ENCODE data around the gene BIRC5. TPM values are rescaled to one million over a fixed set of nuclear protein-coding genes. Genes with fewer than 3 reads are reported as not detected.
"Not testable (repeated sequence)": the region's sequence is repeated elsewhere in the genome, so short reads cannot be mapped to it uniquely, and the experiment has no call there.

Gene BIRC5
- total RNA-seq, 1 donor, result 0.21 TPM

- no peaks in the 10 kb centered on the region for H3K27me3 ChIP-seq (ENCODE audit: insufficient read depth, low read length)
- H3K4me1 ChIP-seq (ENCODE audit: insufficient read depth, low read length), result peaks cover 64% of the 10 kb centered on the region
- peak overlapping the region; percentile 12 for H3K4me3 ChIP-seq (ENCODE audit: low read length)
- no peaks in the 10 kb centered on the region for H3K9me3 ChIP-seq (ENCODE audit: low read depth, low read length)
Measured at GRCh38 chr17:78252111-78252634, 38.1 kb downstream of the BIRC5 start.

GRCh38 chr17:78252701-78253635 is 38.9 kb downstream of the BIRC5 start:
- Histone ChIP-seq H3K4me1 (ENCODE audit: insufficient read depth, low read length) (peaks cover 72% of the 10 kb centered on the region), H3K27me3 (ENCODE audit: insufficient read depth, low read length) (no peaks in the 10 kb centered on the region), H3K9me3 (ENCODE audit: low read depth, low read length) (no peaks in the 10 kb centered on the region), H3K4me3 (ENCODE audit: low read length) (no peak overlapping the region)

DNA sequence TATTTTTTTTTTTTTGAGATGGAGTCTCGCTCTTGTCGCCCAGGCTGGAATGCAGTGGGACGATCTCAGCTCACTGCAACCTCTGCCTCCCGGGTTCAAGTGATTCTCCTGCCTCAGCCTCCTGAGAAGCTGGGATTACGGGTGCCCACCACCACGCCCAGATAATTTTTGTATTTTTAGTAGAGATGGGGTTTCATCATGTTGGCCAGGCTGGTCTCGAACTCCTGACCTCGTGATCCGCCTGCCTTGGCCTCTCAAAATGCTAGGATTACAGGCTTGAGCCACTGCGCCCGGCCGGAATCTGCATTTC is 39.5 kb downstream of the BIRC5 start:
- H3K4me3 ChIP-seq (ENCODE audit: low read length); H3K27me3 ChIP-seq (ENCODE audit: insufficient read depth, low read length); H3K9me3 ChIP-seq (ENCODE audit: low read depth, low read length): not testable (repeated sequence)
- H3K4me1 ChIP-seq (ENCODE audit: insufficient read depth, low read length), result peaks cover 78% of the 10 kb centered on the region

GRCh38 chr17:78253946-78254672 is 40.1 kb downstream of the BIRC5 start:
- no peaks in the 10 kb centered on the region for H3K9me3 ChIP-seq (ENCODE audit: low read depth, low read length)
- H3K4me1 ChIP-seq (ENCODE audit: insufficient read depth, low read length), result peaks cover 82% of the 10 kb centered on the region
- peak overlapping the region; percentile 80 for H3K4me3 ChIP-seq (ENCODE audit: low read length)
- no peaks in the 10 kb centered on the region for H3K27me3 ChIP-seq (ENCODE audit: insufficient read depth, low read length)

- H3K4me1 ChIP-seq (ENCODE audit: insufficient read depth, low read length), result peaks cover 90% of the 10 kb centered on the region
- H3K9me3 ChIP-seq (ENCODE audit: low read depth, low read length), result no peaks in the 10 kb centered on the region
- H3K4me3 ChIP-seq (ENCODE audit: low read length), result no peak overlapping the region
- no peaks in the 10 kb centered on the region for H3K27me3 ChIP-seq (ENCODE audit: insufficient read depth, low read length)
Measured at GRCh38 chr17:78255029-78255656, 41.1 kb downstream of the BIRC5 start.

- no peaks in the 10 kb centered on the region for H3K9me3 ChIP-seq (ENCODE audit: low read depth, low read length)
- H3K4me3 ChIP-seq (ENCODE audit: low read length), result no peak overlapping the region
- peaks cover 90% of the 10 kb centered on the region for H3K4me1 ChIP-seq (ENCODE audit: insufficient read depth, low read length)
- H3K27me3 ChIP-seq (ENCODE audit: insufficient read depth, low read length), result no peaks in the 10 kb centered on the region
Measured at GRCh38 chr17:78255953-78256706, 42.1 kb downstream of the BIRC5 start.

DNA sequence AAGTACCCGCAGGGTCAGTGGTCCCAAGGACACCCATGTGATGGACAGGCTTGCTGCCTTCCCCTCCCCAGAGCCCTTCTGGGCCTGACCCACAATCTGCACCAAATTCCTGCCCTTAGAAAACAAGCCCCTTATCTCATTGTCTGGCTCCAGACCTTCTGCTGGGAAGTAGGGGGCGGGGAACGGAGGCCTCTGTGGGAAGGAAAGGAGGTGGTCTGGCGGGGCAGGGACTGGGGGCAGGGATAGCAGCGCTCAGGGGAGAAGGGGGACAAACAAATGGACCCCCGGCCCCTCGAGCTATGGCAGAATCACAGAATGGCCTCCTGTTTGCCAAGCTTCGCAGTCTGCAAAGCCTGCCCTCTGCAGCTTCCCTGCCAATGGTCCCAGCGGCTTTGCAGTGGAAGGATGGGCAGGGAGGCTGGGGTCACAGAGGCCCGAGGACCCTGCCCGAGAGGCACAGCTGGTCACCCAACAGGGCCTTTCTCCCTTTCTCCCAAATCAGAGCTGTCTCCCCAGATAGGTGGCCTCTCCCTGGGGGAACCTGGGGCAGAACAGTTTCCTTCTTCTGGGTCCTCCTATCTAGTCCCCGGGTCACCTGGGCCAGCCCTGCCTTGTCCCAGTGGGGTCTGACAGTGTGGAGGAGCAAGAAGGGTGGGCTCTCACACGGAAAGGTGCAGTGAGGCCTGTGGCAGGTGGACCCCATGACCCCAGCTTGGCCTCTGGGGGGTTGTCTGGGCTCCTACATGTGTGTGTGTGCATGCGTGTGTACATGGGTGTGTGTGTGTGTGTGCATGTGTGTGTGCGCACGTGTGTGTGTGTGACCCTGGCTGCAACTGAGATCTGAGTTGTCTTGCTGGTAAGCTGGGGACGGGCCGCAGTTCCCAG is 42.9 kb downstream of the BIRC5 start:
- Histone ChIP-seq H3K4me1 (ENCODE audit: insufficient read depth, low read length) (peaks cover 88% of the 10 kb centered on the region), H3K9me3 (ENCODE audit: low read depth, low read length) (no peaks in the 10 kb centered on the region), H3K27me3 (ENCODE audit: insufficient read depth, low read length) (no peaks in the 10 kb centered on the region), H3K4me3 (ENCODE audit: low read length) (no peak overlapping the region)

GRCh38 chr17:78257810-78258322 is 43.8 kb downstream of the BIRC5 start:
- Histone ChIP-seq H3K9me3 (ENCODE audit: low read depth, low read length) (no peaks in the 10 kb centered on the region), H3K4me1 (ENCODE audit: insufficient read depth, low read length) (peaks cover 90% of the 10 kb centered on the region), H3K4me3 (ENCODE audit: low read length) (no peak overlapping the region)

GRCh38 chr17:78258323-78259191 is 44.5 kb downstream of the BIRC5 start:
- H3K9me3 ChIP-seq (ENCODE audit: low read depth, low read length), result no peaks in the 10 kb centered on the region
- no peaks in the 10 kb centered on the region for H3K27me3 ChIP-seq (ENCODE audit: insufficient read depth, low read length)
- peaks cover 91% of the 10 kb centered on the region for H3K4me1 ChIP-seq (ENCODE audit: insufficient read depth, low read length)
- peak overlapping the region; percentile 15 for H3K4me3 ChIP-seq (ENCODE audit: low read length)

More at GRCh38 chr17:78257810-78258322, 43.8 kb downstream of the BIRC5 start:
- H3K27me3 ChIP-seq (ENCODE audit: insufficient read depth, low read length), result no peaks in the 10 kb centered on the region

DNA sequence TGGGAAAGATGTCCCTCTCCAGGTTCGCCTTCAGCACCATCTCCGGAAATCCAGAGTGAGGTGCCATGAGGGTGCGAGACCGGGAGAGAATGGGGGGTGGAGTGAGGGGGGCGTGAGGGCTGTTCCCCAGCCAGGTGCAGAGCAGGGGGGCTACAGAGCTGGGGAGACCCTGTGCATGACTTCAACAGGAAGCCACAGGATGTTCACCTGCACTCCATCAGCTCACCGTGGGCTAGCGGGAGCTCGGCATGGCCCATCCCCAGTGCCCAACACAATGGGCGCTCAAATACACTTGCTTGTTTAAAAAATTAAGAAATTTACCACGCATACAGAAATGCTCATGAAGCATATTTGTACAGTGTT is 45.1 kb downstream of the BIRC5 start:
- Histone ChIP-seq H3K27me3 (ENCODE audit: insufficient read depth, low read length) (no peaks in the 10 kb centered on the region), H3K9me3 (ENCODE audit: low read depth, low read length) (no peaks in the 10 kb centered on the region), H3K4me1 (ENCODE audit: insufficient read depth, low read length) (peaks cover 90% of the 10 kb centered on the region), H3K4me3 (ENCODE audit: low read length) (peak overlapping the region; percentile 15)

GRCh38 chr17:78263063-78263735 is 49.1 kb downstream of the BIRC5 start:
- Histone ChIP-seq H3K27me3 (ENCODE audit: insufficient read depth, low read length) (no peaks in the 10 kb centered on the region), H3K4me1 (ENCODE audit: insufficient read depth, low read length) (peaks cover 53% of the 10 kb centered on the region), H3K9me3 (ENCODE audit: low read depth, low read length) (no peaks in the 10 kb centered on the region), H3K4me3 (ENCODE audit: low read length) (no peak overlapping the region)

DNA sequence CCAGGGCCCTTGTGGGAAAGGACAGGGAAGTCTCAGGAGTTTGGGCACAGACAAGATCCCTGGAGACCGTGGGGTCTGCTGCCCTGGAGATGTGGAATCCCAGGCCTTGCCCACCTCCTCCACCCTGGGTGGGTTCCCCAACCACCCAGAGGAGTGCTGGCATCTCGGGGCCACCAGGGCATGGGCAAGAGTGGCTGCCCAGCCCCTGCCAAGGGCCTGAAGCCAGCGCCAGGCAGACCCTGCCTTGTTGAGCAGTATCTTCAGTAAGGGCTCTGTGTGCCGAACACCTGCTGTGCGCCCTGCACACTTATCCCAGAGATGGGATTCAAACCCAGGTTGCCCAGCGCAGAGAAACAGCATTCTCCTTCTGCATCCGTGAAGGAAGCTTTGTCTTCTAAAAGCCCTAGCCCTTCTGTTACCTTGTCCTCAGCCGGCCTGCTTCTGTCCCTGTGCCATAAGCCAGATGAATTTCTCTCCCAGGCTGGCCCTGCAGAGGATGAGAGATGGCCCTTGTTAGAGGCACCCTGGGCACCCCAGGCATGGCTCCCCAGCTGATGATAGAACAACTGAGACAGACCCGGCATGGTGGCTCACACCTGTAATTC is 49.8 kb downstream of the BIRC5 start:
- Histone ChIP-seq H3K4me3 (ENCODE audit: low read length) (no peak overlapping the region), H3K4me1 (ENCODE audit: insufficient read depth, low read length) (peaks cover 48% of the 10 kb centered on the region), H3K27me3 (ENCODE audit: insufficient read depth, low read length) (no peaks in the 10 kb centered on the region), H3K9me3 (ENCODE audit: low read depth, low read length) (no peaks in the 10 kb centered on the region)
